ENCODE measurements around the gene TREX2.

- no peak for TF ChIP-seq CTCF (IDR thresholded peaks at IDR 0.05)
- TF ChIP-seq POLR2AphosphoS5 (IDR thresholded peaks at IDR 0.05) = no peak
- TF ChIP-seq POLR2A (IDR thresholded peaks at IDR 0.05) = no peak
Observed at GRCh38 chrX:153477364-153477857, 31.6 kb upstream of the TREX2 start.

Measured in breast epithelium (tissue), 3 donors.